Pancreas (tissue), 10 donors: ENCODE measurements around the gene U2SURP. TPM values are rescaled to one million over a fixed set of nuclear protein-coding genes. Genes with fewer than 3 reads are reported as not detected.
"Not testable (repeated sequence)": the region's sequence is repeated elsewhere in the genome, so short reads cannot be mapped to it uniquely, and the experiment has no call there.

Source experiments
- ATAC-seq, 4 donors: fragments of 200-7000 bp; cut with Tn5 transposase; one replicate each; pipeline versions ENCODE4 v1.8.0 to v1.9.1; 2020; ENCODE audit warnings: mild to moderate bottlenecking in 4 of 4, moderate library complexity in 4 of 4
- DNase-seq, 6 donors: peaks; one replicate each; pipeline ENCODE4 v3.0.0-alpha.2; 2020
- FAIRE-seq: peaks from 2 replicates; lab custom pipeline; 2012; peaks lifted over from hg19 to GRCh38; lab: Jason Lieb, UNC
- H3K27ac ChIP-seq, 4 donors: fragments of 200-600 bp; sonication (generic); 1 replicate in 3 of 4; 2 replicates in 1 of 4; pipeline versions ENCODE4 v1.5.0 to v1.8.0; 2020
- H3K27me3 ChIP-seq, 4 donors: fragments of 200-600 bp; one replicate each; pipeline ENCODE4 v1.8.0; 2021
- H3K36me3 ChIP-seq, 3 donors: fragments of 200-600 bp; sonication (generic) in 1 of 3; one replicate each; pipeline versions ENCODE4 v1.5.0 to v1.8.0; 2020 to 2021
- H3K4me1 ChIP-seq, 3 donors: fragments of 200-600 bp; one replicate each; pipeline ENCODE4 v1.8.0; 2021
- H3K4me3 ChIP-seq, 4 donors: fragments of 200-600 bp; sonication (generic) in 2 of 4; one replicate each; pipeline versions ENCODE4 v1.5.0 to v1.8.0; 2020 to 2021
- H3K9me3 ChIP-seq, 4 donors: fragments of 200-600 bp; one replicate each; pipeline ENCODE4 v1.8.0; 2021
- CTCF ChIP-seq, 4 donors: fragments of 200-600 bp; sonication (generic) in 3 of 4; IDR thresholded peaks; one replicate each; pipeline versions ENCODE4 v1.5.0 to v1.8.0; 2021; ENCODE audit warnings: antibody characterized with exemption in 4 of 4
- WGBS, 2 donors: extraction: QIAGEN DNeasy Blood & Tissue Kit; methylation state at CpG; one replicate each; pipeline ENCODE4 v1.1.7; 2013; 5-methylcytosine and 5-hydroxymethylcytosine counted together
- intact Hi-C, 3 donors: fragments of 100-400 bp; cut with DNase I; formaldehyde crosslinking; loops; one replicate each; pipeline versions ENCODE4 v1.11.1 to v1.14.2; 2022
- polyA plus RNA-seq, 2 donors: library from polyadenylated mRNA; stranded (reverse); fragments of 200-250 nt; gene quantifications; one replicate each; pipeline ENCODE4 v1.2.3, GENCODE V29; 2013
- total RNA-seq, 6 donors: library from RNA; stranded (reverse); fragmentation: NEBNext Ultra II Directional in 4 of 6; extraction: Animal tissue kit (Norgen Biotek cat#: 25700) in 4 of 6; gene quantifications; one replicate each; pipeline versions ENCODE4 v1.2.1 to v1.2.4, GENCODE V29; 2021 to 2023
- donor health status: healthy with polysubstance abuse.
- donor health status: DM: no; HTN: no; CAD: no; lungs with moderate emphysema.
- donor health status: DM: no; HTN: no; CAD: no.
- donor health status: control.
- donor health status: control.
- donor health status: Bipolar disorder and iron deficiency.
- donor health status: DM: yes; HTN: yes; CAD: no.
- donor health status: DM: no; HTN: no; CAD: no.
- donor health status: DM: no; HTN: no; CAD: no.
- donor health status: DM: yes; HTN: yes; CAD: no.

Gene U2SURP
- total and polyA plus RNA-seq, 8 donors, result 19.9 to 48.2 (median 35.1) TPM

- no peak for TF ChIP-seq CTCF (IDR thresholded peaks at IDR 0.05)
- ATAC-seq (no peak), DNase-seq (no peak), FAIRE-seq (no peak)
- WGBS, 2 donors, result 88 to 92% methylated on average over 6 of the region's 6 CpGs
- Histone ChIP-seq H3K9me3 (no peaks in the 10 kb centered on the region), H3K4me1 (no peaks in the 10 kb centered on the region), H3K4me3 (no peak overlapping the region), H3K27ac (no peak overlapping the region), H3K36me3 (no peaks in the 10 kb centered on the region), H3K27me3 (no peaks in the 10 kb centered on the region)
- intact Hi-C loops, result no loop called here
Measured at GRCh38 chr3:143071776-143072175, 70.4 kb downstream of the U2SURP start.

- H3K27ac ChIP-seq, intact Hi-C loops, H3K9me3 ChIP-seq, H3K36me3 ChIP-seq, H3K4me3 ChIP-seq, FAIRE-seq, H3K4me1 ChIP-seq, ATAC-seq, DNase-seq, H3K27me3 ChIP-seq: not testable (repeated sequence)
- WGBS, 2 donors, result 86 to 89% methylated on average over 12 of the region's 12 CpGs
Measured at GRCh38 chr3:143072298-143073020, 71.1 kb downstream of the U2SURP start.

GRCh38 chr3:143073541-143073940 is 72.2 kb downstream of the U2SURP start:
- FAIRE-seq, H3K9me3 ChIP-seq, ATAC-seq, H3K27ac ChIP-seq, H3K36me3 ChIP-seq, H3K4me3 ChIP-seq, intact Hi-C loops, H3K27me3 ChIP-seq, H3K4me1 ChIP-seq, DNase-seq: not testable (repeated sequence)
- 79 to 87% methylated on average over 14 of the region's 15 CpGs for WGBS, 2 donors

- H3K9me3 ChIP-seq, intact Hi-C loops, H3K27me3 ChIP-seq, FAIRE-seq, H3K27ac ChIP-seq, H3K4me1 ChIP-seq, H3K4me3 ChIP-seq, H3K36me3 ChIP-seq, ATAC-seq, DNase-seq: not testable (repeated sequence)
- WGBS, 2 donors, result 80 to 88% methylated on average over 5 of the region's 5 CpGs
Measured at GRCh38 chr3:143073983-143074382, 72.6 kb downstream of the U2SURP start.

- no peak overlapping the region for H3K4me3 ChIP-seq
- TF ChIP-seq CTCF (IDR thresholded peaks at IDR 0.05), result no peak
- ATAC-seq (no peak), DNase-seq (no peak), FAIRE-seq (no peak)
- WGBS, 2 donors, result 67 to 73% methylated on average over 4 of the region's 4 CpGs
- H3K36me3 ChIP-seq, result no peaks in the 10 kb centered on the region
- H3K27me3 ChIP-seq, result no peaks in the 10 kb centered on the region
- H3K27ac ChIP-seq, result no peak overlapping the region
- intact Hi-C loops, result no loop called here
- no peaks in the 10 kb centered on the region for H3K9me3 ChIP-seq
- H3K4me1 ChIP-seq, result no peaks in the 10 kb centered on the region
Measured at GRCh38 chr3:143078883-143079282, 77.5 kb downstream of the U2SURP start.

- Histone ChIP-seq H3K36me3 (no peaks in the 10 kb centered on the region), H3K4me1 (no peaks in the 10 kb centered on the region), H3K27me3 (no peaks in the 10 kb centered on the region), H3K9me3 (no peaks in the 10 kb centered on the region), H3K4me3 (no peak overlapping the region), H3K27ac (no peak overlapping the region)
- 69 to 77% methylated on average over 5 of the region's 5 CpGs for WGBS, 2 donors
- DNase-seq (no peak), ATAC-seq (no peak), FAIRE-seq (no peak)
- no peak for TF ChIP-seq CTCF (IDR thresholded peaks at IDR 0.05)
- intact Hi-C loops, result no loop called here
Measured at GRCh38 chr3:143080196-143080595, 78.8 kb downstream of the U2SURP start.
